Breast epithelium (tissue), 4 donors: ENCODE data around the gene MAPKAP1. TPM values are rescaled to one million over a fixed set of nuclear protein-coding genes. Genes with fewer than 3 reads are reported as not detected.

ENCODE experiments used
- DNase-seq, 2 donors: peaks; one replicate each; pipeline ENCODE4 v3.0.0-alpha.2; 2019; ENCODE audit warnings: low spot score in 2 of 2
- H3K27ac ChIP-seq, 2 donors: fragments of 200-600 bp; sonication (generic) in 1 of 2; one replicate each; pipeline ENCODE4 v1.5.1; 2016 to 2019; ENCODE audit warnings: mild to moderate bottlenecking in 1 of 2
- H3K27me3 ChIP-seq, 2 donors: fragments of 200-600 bp; sonication (generic) in 1 of 2; one replicate each; pipeline versions ENCODE4 v1.5.1 to v1.6.0; 2017 to 2019; ENCODE audit warnings: control low read depth in 1 of 2, mild to moderate bottlenecking in 1 of 2
- H3K36me3 ChIP-seq: fragments of 200-600 bp; one replicate; pipeline ENCODE4 v1.5.1; 2019
- H3K4me1 ChIP-seq, 2 donors: fragments of 200-600 bp; sonication (generic); one replicate each; pipeline ENCODE4 v1.5.1; 2016 to 2019; ENCODE audit warnings: control low read depth in 1 of 2
- H3K4me3 ChIP-seq, 3 donors: fragments of 200-600 bp; sonication (generic); 1 replicate in 2 of 3; 2 replicates in 1 of 3; pipeline ENCODE4 v1.5.1; 2016 to 2019; ENCODE audit warnings: mild to moderate bottlenecking in 3 of 3, moderate library complexity in 2 of 3
- H3K9me3 ChIP-seq, 2 donors: fragments of 200-600 bp; sonication (generic) in 1 of 2; one replicate each; pipeline ENCODE4 v1.5.1; 2016 to 2019; ENCODE audit warnings: control low read depth in 1 of 2
- CTCF ChIP-seq, 3 donors: fragments of 450-650 bp; IDR thresholded peaks; one replicate each; pipeline ENCODE4 v1.5.1; 2016 to 2017; ENCODE audit warnings: antibody characterized with exemption in 3 of 3, mild to moderate bottlenecking in 3 of 3, moderate library complexity in 3 of 3
- POLR2A ChIP-seq: fragments of 450-650 bp; IDR thresholded peaks from one replicate; pipeline ENCODE4 v1.6.1; 2016; ENCODE audit warnings: antibody characterized with exemption, mild to moderate bottlenecking, moderate library complexity
- POLR2AphosphoS5 ChIP-seq, 3 donors: sonication (generic); formaldehyde crosslinking; IDR thresholded peaks; one replicate each; pipeline ENCODE4 v1.6.1; 2017; ENCODE audit warnings: antibody characterized with exemption in 3 of 3
- intact Hi-C: fragments of 100-400 bp; cut with DNase I; formaldehyde crosslinking; loops from one replicate; pipeline ENCODE4 v1.15.1; 2023; ENCODE audit warnings: low total_unique reads
- total RNA-seq, 3 donors: library from RNA; depleted of rRNA; stranded (reverse); fragments of >200 nt; gene quantifications; one replicate each; pipeline ENCODE4 v1.1.0, GENCODE V29; 2016

Gene MAPKAP1
- total RNA-seq, 3 donors from 2014 or later = 61.3 to 81.9 (median 78.6) TPM

- H3K27ac ChIP-seq = no peak overlapping the region
Observed at GRCh38 chr9:125522328-125522725, 184.7 kb downstream of the MAPKAP1 start.

GRCh38 chr9:125521462-125522327 is 185.3 kb downstream of the MAPKAP1 start:
- Histone ChIP-seq H3K4me3 (no peak overlapping the region), H3K36me3 (no peaks in the 10 kb centered on the region), H3K4me1 (no peaks in the 10 kb centered on the region), H3K9me3 (no peaks in the 10 kb centered on the region), H3K27me3 (no peaks in the 10 kb centered on the region), H3K27ac (no peak overlapping the region)
- intact Hi-C loops = no loop called here
- TF ChIP-seq CTCF (IDR thresholded peaks at IDR 0.05) (no peak), POLR2A (no peak), POLR2AphosphoS5 (IDR thresholded peaks at IDR 0.05) (no peak)
- no peak for DNase-seq

More at GRCh38 chr9:125522328-125522725, 184.7 kb downstream of the MAPKAP1 start:
- DNase-seq = no peak
- TF ChIP-seq CTCF (IDR thresholded peaks at IDR 0.05) = no peak
- TF ChIP-seq POLR2A = no peak
- no peak for TF ChIP-seq POLR2AphosphoS5 (IDR thresholded peaks at IDR 0.05)
- Histone ChIP-seq H3K4me1 (no peaks in the 10 kb centered on the region), H3K9me3 (no peaks in the 10 kb centered on the region), H3K4me3 (no peak overlapping the region), H3K27me3 (no peaks in the 10 kb centered on the region), H3K36me3 (no peaks in the 10 kb centered on the region)
- intact Hi-C loops = no loop called here

- H3K27me3 ChIP-seq = no peaks in the 10 kb centered on the region
- no peak for DNase-seq
- no peaks in the 10 kb centered on the region for H3K4me1 ChIP-seq
- intact Hi-C loops = no loop called here
- no peak overlapping the region for H3K27ac ChIP-seq
- H3K36me3 ChIP-seq = no peaks in the 10 kb centered on the region
- no peak overlapping the region for H3K4me3 ChIP-seq
- TF ChIP-seq POLR2A = no peak
- no peaks in the 10 kb centered on the region for H3K9me3 ChIP-seq
Observed at GRCh38 chr9:125519734-125520133, 187.3 kb downstream of the MAPKAP1 start.

DNA sequence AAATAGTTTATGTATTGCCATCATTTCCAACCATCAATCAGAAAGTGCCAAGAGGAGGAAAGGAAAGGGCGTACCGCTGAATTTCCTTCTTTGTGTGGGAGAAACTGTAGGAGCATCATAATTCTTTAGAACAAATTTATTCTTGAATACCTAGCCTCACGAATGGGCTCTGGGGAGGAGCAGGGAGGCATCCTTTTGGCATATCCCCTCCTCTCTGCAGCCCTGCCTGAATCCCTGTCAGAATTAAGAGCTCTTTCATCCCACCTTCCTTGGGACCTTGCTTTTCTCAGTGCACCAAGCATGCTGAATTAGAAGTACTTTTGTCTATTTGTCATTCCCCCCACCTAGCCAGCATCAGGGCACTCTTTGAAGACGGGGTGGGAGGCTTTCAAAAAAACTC is 189.4 kb downstream of the MAPKAP1 start:
- Histone ChIP-seq H3K36me3 (no peaks in the 10 kb centered on the region), H3K9me3 (no peaks in the 10 kb centered on the region), H3K27ac (no peak overlapping the region), H3K4me3 (no peak overlapping the region), H3K27me3 (no peaks in the 10 kb centered on the region), H3K4me1 (no peaks in the 10 kb centered on the region)
- intact Hi-C loops = no loop called here
- no peak for TF ChIP-seq CTCF (IDR thresholded peaks at IDR 0.05)
- no peak for TF ChIP-seq POLR2AphosphoS5 (IDR thresholded peaks at IDR 0.05)
- no peak for TF ChIP-seq POLR2A
- no peak for DNase-seq

GRCh38 chr9:125515983-125516940 is 190.7 kb downstream of the MAPKAP1 start:
- H3K36me3 ChIP-seq = no peaks in the 10 kb centered on the region
- no peak overlapping the region for H3K4me3 ChIP-seq
- no peaks in the 10 kb centered on the region for H3K27me3 ChIP-seq
- intact Hi-C loops = no loop called here
- no peak overlapping the region for H3K27ac ChIP-seq
- H3K9me3 ChIP-seq = no peaks in the 10 kb centered on the region
- TF ChIP-seq CTCF (IDR thresholded peaks at IDR 0.05) (no peak), POLR2AphosphoS5 (IDR thresholded peaks at IDR 0.05) (no peak), POLR2A (no peak)
- H3K4me1 ChIP-seq = peaks cover 0 to 3% of the 10 kb centered on the region in 2 donors
- no peak for DNase-seq
